LNCAP (cell line): ENCODE data around the gene C9orf43.

Experiments
- TF ChIP-seq, protein P1 (sequence below): fragments of 450-650 bp; IDR thresholded peaks from 2 replicates; pipeline ENCODE4 v1.5.1; 2017; ENCODE audit warnings: mild to moderate bottlenecking

C9orf43 gene

GRCh38 chr9:113380869-113381378, 29.6 kb upstream of the C9orf43 start:
- TF ChIP-seq, protein P1, sequence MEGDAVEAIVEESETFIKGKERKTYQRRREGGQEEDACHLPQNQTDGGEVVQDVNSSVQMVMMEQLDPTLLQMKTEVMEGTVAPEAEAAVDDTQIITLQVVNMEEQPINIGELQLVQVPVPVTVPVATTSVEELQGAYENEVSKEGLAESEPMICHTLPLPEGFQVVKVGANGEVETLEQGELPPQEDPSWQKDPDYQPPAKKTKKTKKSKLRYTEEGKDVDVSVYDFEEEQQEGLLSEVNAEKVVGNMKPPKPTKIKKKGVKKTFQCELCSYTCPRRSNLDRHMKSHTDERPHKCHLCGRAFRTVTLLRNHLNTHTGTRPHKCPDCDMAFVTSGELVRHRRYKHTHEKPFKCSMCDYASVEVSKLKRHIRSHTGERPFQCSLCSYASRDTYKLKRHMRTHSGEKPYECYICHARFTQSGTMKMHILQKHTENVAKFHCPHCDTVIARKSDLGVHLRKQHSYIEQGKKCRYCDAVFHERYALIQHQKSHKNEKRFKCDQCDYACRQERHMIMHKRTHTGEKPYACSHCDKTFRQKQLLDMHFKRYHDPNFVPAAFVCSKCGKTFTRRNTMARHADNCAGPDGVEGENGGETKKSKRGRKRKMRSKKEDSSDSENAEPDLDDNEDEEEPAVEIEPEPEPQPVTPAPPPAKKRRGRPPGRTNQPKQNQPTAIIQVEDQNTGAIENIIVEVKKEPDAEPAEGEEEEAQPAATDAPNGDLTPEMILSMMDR = no peak

- TF ChIP-seq, protein P1 = no peak
Observed at GRCh38 chr9:113381909-113382411, 28.6 kb upstream of the C9orf43 start.

DNA sequence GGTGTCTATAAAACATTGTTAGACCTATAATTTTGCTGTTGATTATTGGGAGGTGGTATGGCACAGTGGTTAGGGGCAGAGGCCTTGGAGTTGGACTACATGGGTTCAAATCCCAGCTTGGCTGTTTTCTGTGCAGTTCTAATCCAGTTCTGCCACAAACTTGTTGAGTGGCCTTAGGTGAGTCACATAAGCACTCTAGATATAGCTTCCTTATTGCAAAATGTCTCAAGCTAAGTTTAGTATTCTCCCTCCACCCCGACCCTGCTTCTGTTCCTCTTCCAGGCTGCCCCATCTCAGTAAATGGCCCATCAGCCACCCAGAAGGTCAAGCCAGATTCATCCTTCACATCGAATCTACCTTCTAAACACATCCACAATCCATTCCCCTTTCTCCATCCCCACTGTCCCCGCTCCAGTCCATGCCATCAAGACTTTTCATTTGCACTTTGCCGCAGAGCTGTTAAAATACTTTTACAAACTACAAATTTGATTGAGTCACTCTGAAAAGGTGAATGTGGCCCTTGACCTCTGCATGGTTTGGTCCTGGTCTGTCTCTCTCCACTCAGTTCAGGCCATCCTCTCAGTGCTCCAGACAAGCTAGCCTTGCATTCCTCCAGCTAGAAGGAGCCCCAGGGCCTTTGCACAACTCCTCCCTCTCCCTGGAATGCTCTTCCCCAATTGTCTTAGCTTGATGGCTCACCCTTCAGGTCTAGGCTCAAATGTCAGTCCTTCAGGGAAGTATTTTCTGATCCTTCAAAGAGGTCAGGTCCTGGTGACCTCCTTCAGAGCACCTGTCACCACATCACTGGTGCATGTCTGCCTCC, 23.8 kb upstream of the C9orf43 start:
- TF ChIP-seq, protein P1 = no peak

- TF ChIP-seq, protein P1 = no peak
Observed at GRCh38 chr9:113387560-113388230, 22.9 kb upstream of the C9orf43 start.

GRCh38 chr9:113388833-113389232, 21.7 kb upstream of the C9orf43 start:
- TF ChIP-seq, protein P1 = no peak

GRCh38 chr9:113389451-113389850, 21.1 kb upstream of the C9orf43 start:
- TF ChIP-seq, protein P1 = no peak

- TF ChIP-seq, protein P1 = no peak
Observed at GRCh38 chr9:113390192-113390960, 20.2 kb upstream of the C9orf43 start.
